IMR-90 (cell line): ENCODE measurements around the gene SDS.

ENCODE experiments used
- MAZ ChIP-seq: IDR thresholded peaks from 2 replicates; pipeline ENCODE4 v1.6.1; 2012; ENCODE audit warnings: low read depth, mild to moderate bottlenecking, low read length, improper control_type of control experiment, moderate library complexity, borderline replicate concordance
- POLR2A ChIP-seq: IDR thresholded peaks from 2 replicates; pipeline ENCODE4 v1.6.1; 2012; ENCODE audit warnings: mild to moderate bottlenecking, low read depth, low read length

- TF ChIP-seq POLR2A (no peak), MAZ (no peak)
Observed at GRCh38 chr12:113387631-113388030, 16.1 kb downstream of the SDS start.
